GM12891 (cell line): ENCODE data around the gene MPV17L.
A peak's percentile ranks its signal among the peaks of the same experiment; 100 is the strongest.
"Not testable (repeated sequence)": the region's sequence is repeated elsewhere in the genome, so short reads cannot be mapped to it uniquely, and the experiment has no call there.

Experiments
- DNase-seq: peaks from one replicate; pipeline ENCODE4 v3.0.0; 2011; ENCODE audit warnings: low spot score; ENCODE audit not compliant: insufficient read length
- FAIRE-seq: peaks from 2 replicates; lab custom pipeline; 2011; peaks lifted over from hg19 to GRCh38; lab: Jason Lieb, UNC
- PAX5 ChIP-seq: IDR thresholded peaks from 2 replicates; pipeline ENCODE4 v1.6.1; 2011; ENCODE audit warnings: low read length, moderate library complexity, mild to moderate bottlenecking; ENCODE audit not compliant: insufficient read depth, severe bottlenecking
- POLR2A ChIP-seq: IDR thresholded peaks from 2 replicates; pipeline ENCODE4 v1.6.1; 2011; ENCODE audit warnings: low read depth, low read length, control low read depth
- POLR2AphosphoS5 ChIP-seq: IDR thresholded peaks from 2 replicates; pipeline ENCODE4 v1.6.1; 2011; ENCODE audit warnings: low read depth, low read length, control low read depth
- POU2F2 ChIP-seq: IDR thresholded peaks from 2 replicates; pipeline ENCODE4 v1.6.1; 2011; ENCODE audit warnings: low read depth, mild to moderate bottlenecking, control low read depth, low read length, moderate library complexity
- SPI1 ChIP-seq: IDR thresholded peaks from 2 replicates; pipeline ENCODE4 v1.6.1; 2011; ENCODE audit warnings: low read depth, low read length, control low read depth
- TAF1 ChIP-seq: IDR thresholded peaks from 2 replicates; pipeline ENCODE4 v1.6.1; 2011; ENCODE audit warnings: low read depth, low read length, control low read depth

The MPV17L gene

DNA sequence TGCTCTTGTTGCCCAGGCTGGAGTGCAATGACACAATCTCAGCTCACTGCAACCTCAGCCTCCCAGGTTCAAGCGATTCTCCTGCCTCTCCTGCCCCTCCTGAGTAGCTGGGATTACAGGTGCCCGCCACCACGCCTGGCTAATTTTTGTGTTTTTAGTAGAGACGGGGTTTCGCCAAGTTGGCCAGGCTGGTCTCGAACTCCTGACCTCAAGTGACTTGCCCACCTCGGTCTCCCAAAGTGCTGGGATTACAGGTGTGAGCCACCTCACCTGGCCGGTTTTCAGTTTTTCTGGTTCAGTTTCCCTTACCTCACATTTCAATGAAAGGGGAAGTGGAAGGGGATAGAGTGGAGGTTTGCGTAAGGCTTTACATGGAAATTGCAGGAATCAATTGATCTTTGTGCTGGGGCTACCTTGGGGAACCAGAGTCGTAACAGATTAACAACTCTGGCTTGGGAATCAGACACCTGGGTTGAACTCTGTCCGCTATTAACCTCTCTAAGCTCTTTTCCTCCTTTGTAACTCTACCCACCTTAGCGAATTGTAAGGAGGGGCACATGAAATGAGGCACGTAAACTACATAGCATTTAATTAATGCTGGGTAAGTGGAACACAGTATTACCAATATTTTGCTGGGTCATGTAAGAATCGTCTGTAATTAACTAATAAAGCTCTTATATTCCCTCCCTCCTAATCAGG lies 3.2 kb downstream of the MPV17L start:
- DNase-seq (no peak), FAIRE-seq (no peak)
- TF ChIP-seq POLR2A (no peak), TAF1 (no peak), SPI1 (peak; percentile 22; the same call in 1 of the 2 replicates), POLR2AphosphoS5 (no peak)

DNA sequence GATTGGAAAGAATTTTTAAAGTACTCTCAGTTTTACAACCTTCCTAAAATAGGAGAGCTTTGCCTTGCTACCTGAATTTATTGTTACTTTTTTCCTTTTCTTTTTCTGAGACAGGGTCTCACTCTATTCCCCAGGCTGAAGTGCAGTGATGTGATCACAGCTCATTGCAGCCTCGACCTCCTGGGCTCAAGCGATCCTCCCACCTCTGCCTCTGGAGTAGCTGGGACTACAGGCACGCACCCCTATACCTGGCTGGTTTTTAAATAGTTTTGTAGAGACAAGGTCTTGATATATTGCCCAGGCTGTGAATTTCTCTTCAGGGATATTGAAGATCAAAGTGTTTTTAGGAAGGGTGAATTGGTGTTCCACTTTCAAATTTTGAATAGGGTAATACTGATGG lies 3.8 kb downstream of the MPV17L start:
- TF ChIP-seq SPI1 (no peak), POLR2A (no peak), TAF1 (no peak), POU2F2 (no peak), POLR2AphosphoS5 (no peak), PAX5 (no peak)
- no peak for FAIRE-seq
- no peak for DNase-seq

DNA sequence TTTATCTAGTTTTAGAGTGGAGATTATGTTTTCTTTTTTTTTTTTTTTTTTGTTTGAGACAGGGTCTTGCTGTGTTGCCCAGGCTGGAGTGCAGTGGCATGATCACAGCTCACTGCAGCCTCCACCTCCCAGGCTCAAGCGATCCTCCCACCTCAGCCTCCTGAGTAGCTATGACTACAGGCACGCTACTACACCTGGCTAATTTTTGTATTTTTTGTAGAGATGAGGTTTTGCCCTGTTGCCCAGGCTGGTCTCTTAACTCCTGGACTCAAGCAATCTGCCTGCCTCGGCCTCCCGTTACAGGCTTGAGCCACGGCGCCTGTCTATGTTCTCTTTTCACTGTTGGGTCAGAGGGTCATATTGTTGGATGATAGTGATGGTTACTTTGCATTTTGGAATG lies 4.8 kb downstream of the MPV17L start:
- DNase-seq, FAIRE-seq: not testable (repeated sequence)

DNA sequence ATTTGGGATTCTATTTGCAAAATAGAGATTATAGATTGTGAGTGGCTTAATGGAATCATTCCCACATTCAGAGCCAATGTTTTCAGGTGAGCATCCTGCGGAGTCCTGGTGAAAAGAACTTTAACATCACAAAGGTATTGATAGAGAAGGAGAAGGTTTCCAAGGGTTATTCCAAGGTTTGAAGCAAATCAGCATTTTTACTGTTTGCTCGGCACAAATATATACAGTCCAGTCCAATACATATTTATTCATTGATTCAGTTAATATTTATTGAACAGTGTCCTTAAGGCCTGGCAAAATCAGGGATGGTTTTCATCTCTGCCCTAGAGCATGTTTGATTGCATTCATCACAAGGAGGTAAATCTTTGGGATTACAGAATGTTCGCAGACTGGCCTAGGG lies 6.4 kb downstream of the MPV17L start:
- TF ChIP-seq PAX5 = no peak
- TF ChIP-seq POU2F2 = no peak
- no peak for TF ChIP-seq SPI1
- no peak for TF ChIP-seq TAF1
- TF ChIP-seq POLR2AphosphoS5 = no peak
- no peak for TF ChIP-seq POLR2A
- DNase-seq (no peak), FAIRE-seq (no peak)

DNA sequence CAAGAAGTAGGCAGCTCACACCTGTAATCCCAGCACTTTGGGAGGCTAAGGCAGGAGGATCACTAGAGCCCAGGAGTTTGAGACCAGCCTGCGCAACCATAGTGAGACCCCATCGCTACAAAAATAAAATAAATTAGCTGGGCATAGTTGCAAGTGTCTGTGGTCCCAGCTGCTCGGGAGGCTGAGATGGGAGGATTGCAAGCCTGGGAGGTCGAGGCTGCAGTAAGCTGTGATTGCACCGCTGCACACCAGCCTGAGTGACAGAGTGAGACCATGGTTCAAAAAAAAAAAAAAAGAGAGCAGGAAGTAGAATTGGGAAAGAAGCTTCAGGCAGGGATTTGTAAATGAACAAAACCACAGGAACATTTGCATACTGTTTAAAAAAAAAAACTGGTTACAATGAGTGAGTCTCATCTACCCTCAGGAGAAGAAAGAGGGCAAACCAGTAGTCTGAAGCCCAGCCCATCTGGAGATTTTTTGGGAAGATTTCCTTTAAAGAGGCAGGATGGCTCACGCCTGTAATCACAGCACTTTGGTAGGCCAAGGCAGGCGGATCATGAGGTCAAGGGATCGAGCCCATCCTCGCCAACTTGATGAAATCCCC lies 7.9 kb downstream of the MPV17L start:
- no peak for TF ChIP-seq PAX5
- no peak for TF ChIP-seq POU2F2
- TF ChIP-seq POLR2A = no peak
- no peak for TF ChIP-seq TAF1
- TF ChIP-seq POLR2AphosphoS5 = no peak
- no peak for TF ChIP-seq SPI1
- FAIRE-seq = no peak
- no peak for DNase-seq

DNA sequence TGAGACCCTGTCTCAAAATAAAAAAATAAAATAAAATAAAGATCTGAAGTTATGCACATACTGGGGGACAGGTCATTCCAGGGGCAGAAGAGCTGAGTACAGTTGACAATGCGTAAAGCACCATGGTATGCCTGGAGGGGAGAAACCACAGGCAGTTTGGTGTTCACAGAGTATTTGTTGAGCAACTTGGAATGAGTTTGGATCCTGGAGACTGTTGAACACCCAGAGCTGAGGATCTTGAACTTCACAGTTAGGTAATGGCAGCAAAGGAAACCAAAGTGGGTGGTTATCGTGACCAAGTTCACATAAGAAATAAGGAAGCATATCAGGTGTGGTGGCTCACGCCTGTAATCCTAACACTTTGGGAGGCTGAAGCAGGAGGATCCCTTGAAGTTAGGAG lies 8.5 kb downstream of the MPV17L start:
- not testable (repeated sequence) for DNase-seq, FAIRE-seq

DNA sequence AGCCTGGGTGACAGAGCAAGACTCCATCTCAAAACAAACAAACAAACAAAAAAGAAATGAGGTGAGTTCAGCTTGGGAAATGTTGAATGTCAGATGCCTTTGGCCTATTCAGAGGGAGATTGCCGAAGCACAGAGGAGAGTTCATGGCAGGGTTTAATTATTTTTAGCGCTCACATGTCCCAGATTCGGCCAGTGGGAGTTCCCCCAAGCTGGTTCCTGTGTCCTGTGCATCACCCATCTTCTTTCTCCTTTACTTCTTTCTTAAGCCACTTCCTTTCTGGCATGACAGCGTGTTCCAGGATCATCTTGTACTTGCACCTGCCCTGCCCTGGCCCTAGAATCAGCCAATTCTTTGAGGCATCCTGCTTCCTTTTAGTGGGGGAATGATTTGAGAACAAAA lies 9.2 kb downstream of the MPV17L start:
- FAIRE-seq (no peak), DNase-seq (no peak)

DNA sequence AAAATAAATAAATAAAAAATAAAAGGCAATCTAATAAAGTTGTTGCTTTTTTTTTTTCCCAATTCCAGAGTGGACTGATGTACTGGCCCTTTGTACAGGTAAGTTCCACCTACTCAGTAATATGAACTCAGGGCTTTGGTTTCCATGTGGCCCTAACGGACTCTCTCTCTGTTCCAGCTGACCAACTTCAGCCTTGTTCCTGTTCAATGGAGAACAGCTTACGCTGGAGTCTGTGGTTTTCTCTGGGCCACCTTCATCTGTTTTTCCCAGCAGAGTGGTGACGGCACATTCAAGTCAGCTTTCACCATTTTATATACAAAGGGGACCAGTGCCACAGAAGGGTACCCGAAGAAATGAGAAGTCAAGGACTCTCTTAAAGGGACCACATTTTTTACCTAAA lies 12.2 kb downstream of the MPV17L start:
- FAIRE-seq, DNase-seq: not testable (repeated sequence)

More for the DNA sequence above, 9.2 kb downstream of the MPV17L start:
- TF ChIP-seq POU2F2 (no peak), SPI1 (no peak), POLR2AphosphoS5 (no peak), PAX5 (no peak), TAF1 (no peak)

DNA sequence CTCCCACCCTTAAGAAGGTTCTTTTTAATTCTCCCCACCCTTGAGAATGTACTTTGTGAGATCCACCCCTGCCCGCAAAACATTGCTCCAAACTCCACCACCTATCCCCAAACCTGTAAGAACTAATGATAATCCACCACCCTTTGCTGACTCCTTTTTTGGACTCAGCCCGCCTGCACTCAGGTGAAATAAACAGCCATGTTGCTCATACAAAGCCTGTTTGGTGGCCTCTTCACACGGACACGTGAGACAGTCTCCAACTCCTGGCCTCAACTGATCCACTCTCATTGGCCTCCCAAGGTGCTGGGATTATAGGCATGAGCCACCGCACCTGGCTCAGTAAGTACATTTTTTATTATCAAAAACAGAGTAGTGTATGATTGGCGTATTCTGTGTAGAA lies 13.9 kb downstream of the MPV17L start:
- not testable (repeated sequence) for DNase-seq, FAIRE-seq

DNA sequence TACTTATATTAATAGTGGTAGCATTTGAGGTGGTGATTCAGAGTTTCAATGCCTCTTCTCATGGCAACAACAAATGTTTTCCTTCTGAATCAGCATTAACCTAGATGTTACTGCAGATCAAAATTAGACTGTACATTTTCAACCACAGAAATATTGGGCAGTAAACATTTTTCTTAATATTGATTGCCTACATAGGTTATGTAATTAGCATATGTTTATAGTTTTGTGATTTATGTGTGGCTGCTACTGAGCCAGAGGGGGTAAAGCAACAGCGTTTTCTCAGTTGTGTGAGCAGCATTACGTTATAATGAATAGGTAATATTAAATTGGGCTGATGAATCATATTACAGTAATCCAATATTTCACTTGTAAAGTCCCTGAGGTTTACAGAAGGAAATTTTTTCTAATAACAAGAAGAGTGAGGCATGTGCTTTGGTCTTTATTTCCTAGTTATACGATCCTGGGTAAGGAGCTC lies 20.0 kb downstream of the MPV17L start:
- TF ChIP-seq PAX5 (no peak), POU2F2 (no peak), POLR2AphosphoS5 (no peak), SPI1 (no peak)
- FAIRE-seq = no peak
- DNase-seq = no peak

DNA sequence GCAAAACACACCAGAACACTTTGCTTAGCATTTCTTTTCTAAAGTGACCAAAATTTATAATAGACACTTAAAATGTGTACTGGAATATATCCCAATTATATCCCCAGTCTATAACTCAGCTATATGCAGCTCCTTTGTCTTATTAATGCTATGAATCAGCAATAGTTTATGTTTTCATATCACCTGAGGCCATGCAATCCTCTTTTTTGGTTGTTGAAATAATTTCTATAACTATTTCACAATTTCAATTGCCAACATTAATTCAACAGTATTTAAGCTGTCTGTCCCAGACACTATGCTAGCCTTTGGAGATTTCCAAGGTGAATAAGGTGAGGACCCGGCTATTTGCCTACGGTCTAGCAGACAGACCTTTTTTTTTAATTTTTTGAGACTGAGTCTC lies 21.6 kb downstream of the MPV17L start:
- FAIRE-seq (no peak), DNase-seq (no peak)
- no peak for TF ChIP-seq PAX5
- no peak for TF ChIP-seq POLR2A
- TF ChIP-seq POLR2AphosphoS5 = no peak
- TF ChIP-seq POU2F2 = no peak
- no peak for TF ChIP-seq TAF1
- TF ChIP-seq SPI1 = no peak
